ENCODE measurements around the gene AIFM2. TPM values are rescaled to one million over a fixed set of nuclear protein-coding genes. Genes with fewer than 3 reads are reported as not detected.
"Not testable (repeated sequence)": the region's sequence is repeated elsewhere in the genome, so short reads cannot be mapped to it uniquely, and the experiment has no call there.

AIFM2 gene
- total and polyA plus RNA-seq, 3 donors from 2014 or later: 7.1 to 9.7 (median 7.1) TPM

DNA sequence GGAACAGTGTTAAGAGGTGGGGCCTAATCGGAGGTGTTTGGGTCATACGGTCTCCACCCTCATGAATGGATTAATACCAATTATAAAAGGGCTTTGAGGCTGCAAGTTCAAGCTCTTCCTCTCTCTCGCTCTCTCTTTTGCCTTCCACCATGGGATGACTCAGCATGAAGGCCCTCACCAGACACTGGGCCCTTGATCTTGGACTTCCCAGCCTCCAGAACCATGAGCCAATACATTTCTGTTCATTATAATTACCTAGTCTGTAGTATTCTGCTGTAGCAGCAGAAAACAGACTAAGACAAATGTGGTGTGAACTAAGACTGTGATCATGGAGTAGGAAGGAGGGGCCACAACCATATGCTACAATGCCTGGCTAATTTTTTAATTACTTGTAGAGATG lies 7.7 kb downstream of the AIFM2 start:
- H3K27me3 ChIP-seq: no peaks in the 10 kb centered on the region
- DNase-seq: no peak
- no peak overlapping the region for H3K4me3 ChIP-seq
- H3K9me3 ChIP-seq: no peaks in the 10 kb centered on the region
- H3K36me3 ChIP-seq (ENCODE audit: low read depth, missing control alignments): no peaks in the 10 kb centered on the region
- no peak for TF ChIP-seq POLR2A (IDR thresholded peaks at IDR 0.05)
- 92 to 94% methylated on average over 3 of the region's 3 CpGs for WGBS, 2 donors
- intact Hi-C loops (cut with DNase I; ENCODE audit: low total_unique reads): no loop called here
- H3K4me1 ChIP-seq: no peaks in the 10 kb centered on the region
- no peak overlapping the region for H3K27ac ChIP-seq

DNA sequence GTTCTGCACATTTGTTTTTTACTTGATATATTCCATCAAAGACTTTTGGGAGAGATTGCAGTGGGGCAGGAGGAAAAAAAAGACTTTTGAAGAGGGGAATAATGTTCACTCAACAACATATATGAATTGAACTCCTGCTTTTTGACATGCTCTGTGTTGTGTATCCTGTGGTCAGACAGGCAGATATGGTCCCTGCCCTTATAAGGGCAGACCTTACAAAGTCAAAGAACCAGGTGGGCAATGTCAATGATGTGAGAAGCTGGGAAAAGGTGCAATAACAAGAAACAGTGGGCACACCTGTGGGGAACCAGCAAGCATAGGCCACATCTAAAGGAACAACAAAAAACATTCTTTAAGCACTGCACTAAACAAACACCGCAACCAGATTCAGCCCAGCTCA lies 8.2 kb downstream of the AIFM2 start:
- Histone ChIP-seq H3K9me3 (no peaks in the 10 kb centered on the region), H3K4me1 (no peaks in the 10 kb centered on the region), H3K36me3 (ENCODE audit: low read depth, missing control alignments) (no peaks in the 10 kb centered on the region), H3K4me3 (no peak overlapping the region), H3K27ac (no peak overlapping the region), H3K27me3 (no peaks in the 10 kb centered on the region)
- TF ChIP-seq, protein P1, sequence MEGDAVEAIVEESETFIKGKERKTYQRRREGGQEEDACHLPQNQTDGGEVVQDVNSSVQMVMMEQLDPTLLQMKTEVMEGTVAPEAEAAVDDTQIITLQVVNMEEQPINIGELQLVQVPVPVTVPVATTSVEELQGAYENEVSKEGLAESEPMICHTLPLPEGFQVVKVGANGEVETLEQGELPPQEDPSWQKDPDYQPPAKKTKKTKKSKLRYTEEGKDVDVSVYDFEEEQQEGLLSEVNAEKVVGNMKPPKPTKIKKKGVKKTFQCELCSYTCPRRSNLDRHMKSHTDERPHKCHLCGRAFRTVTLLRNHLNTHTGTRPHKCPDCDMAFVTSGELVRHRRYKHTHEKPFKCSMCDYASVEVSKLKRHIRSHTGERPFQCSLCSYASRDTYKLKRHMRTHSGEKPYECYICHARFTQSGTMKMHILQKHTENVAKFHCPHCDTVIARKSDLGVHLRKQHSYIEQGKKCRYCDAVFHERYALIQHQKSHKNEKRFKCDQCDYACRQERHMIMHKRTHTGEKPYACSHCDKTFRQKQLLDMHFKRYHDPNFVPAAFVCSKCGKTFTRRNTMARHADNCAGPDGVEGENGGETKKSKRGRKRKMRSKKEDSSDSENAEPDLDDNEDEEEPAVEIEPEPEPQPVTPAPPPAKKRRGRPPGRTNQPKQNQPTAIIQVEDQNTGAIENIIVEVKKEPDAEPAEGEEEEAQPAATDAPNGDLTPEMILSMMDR (IDR thresholded peaks at IDR 0.05): no peak
- TF ChIP-seq POLR2A (IDR thresholded peaks at IDR 0.05): no peak
- DNase-seq: no peak
- intact Hi-C loops (cut with DNase I; ENCODE audit: low total_unique reads): no loop called here
- WGBS, 2 donors: 100% methylated on average over 1 of the region's 1 CpG

GRCh38 chr10:70123817-70124216 lies 8.8 kb downstream of the AIFM2 start:
- H3K9me3 ChIP-seq: no peaks in the 10 kb centered on the region
- TF ChIP-seq POLR2A (IDR thresholded peaks at IDR 0.05): no peak
- TF ChIP-seq, protein P1 (IDR thresholded peaks at IDR 0.05): no peak
- H3K27ac ChIP-seq: no peak overlapping the region
- intact Hi-C loops (cut with DNase I; ENCODE audit: low total_unique reads): no loop called here
- H3K36me3 ChIP-seq (ENCODE audit: low read depth, missing control alignments): no peaks in the 10 kb centered on the region
- H3K4me1 ChIP-seq: no peaks in the 10 kb centered on the region
- 89 to 92% methylated on average over 5 to 10 of the region's 10 CpGs for WGBS, 2 donors
- no peaks in the 10 kb centered on the region for H3K27me3 ChIP-seq
- no peak overlapping the region for H3K4me3 ChIP-seq
- no peak for DNase-seq

DNA sequence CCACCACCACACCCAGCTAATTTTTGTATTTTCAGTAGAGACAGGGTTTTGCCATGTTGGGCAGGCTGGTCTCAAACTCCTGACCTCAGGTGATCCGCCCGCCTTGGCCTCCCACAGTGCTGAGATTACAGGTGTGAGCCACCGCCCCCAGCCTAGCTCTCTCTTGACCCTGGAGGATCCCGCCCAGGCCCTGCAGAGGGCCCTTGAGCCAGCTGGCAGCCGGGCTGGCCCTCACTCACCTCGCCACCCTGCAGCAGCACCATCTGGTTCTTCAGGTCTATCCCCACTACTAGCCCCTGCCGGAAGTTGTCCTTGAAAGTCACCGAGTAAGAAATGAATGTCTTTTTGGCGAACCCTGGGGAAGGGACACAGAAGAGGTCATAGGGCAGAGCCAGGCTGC lies 9.5 kb downstream of the AIFM2 start:
- H3K9me3 ChIP-seq; H3K27me3 ChIP-seq; DNase-seq; H3K4me1 ChIP-seq; H3K27ac ChIP-seq; H3K4me3 ChIP-seq; intact Hi-C loops (cut with DNase I; ENCODE audit: low total_unique reads); H3K36me3 ChIP-seq (ENCODE audit: low read depth, missing control alignments): not testable (repeated sequence)
- 93 to 98% methylated on average over 6 to 9 of the region's 9 CpGs for WGBS, 2 donors

GRCh38 chr10:70122742-70123141 lies 9.9 kb downstream of the AIFM2 start:
- H3K27ac ChIP-seq: no peak overlapping the region
- intact Hi-C loops (cut with DNase I; ENCODE audit: low total_unique reads): no loop called here
- no peak for TF ChIP-seq POLR2A (IDR thresholded peaks at IDR 0.05)
- TF ChIP-seq, protein P1 (IDR thresholded peaks at IDR 0.05): no peak
- H3K4me1 ChIP-seq: no peaks in the 10 kb centered on the region
- no peak overlapping the region for H3K4me3 ChIP-seq
- H3K27me3 ChIP-seq: no peaks in the 10 kb centered on the region
- H3K9me3 ChIP-seq: no peaks in the 10 kb centered on the region
- no peaks in the 10 kb centered on the region for H3K36me3 ChIP-seq (ENCODE audit: low read depth, missing control alignments)
- DNase-seq: no peak
- WGBS, 2 donors: 92 to 93% methylated on average over 5 of the region's 5 CpGs

DNA sequence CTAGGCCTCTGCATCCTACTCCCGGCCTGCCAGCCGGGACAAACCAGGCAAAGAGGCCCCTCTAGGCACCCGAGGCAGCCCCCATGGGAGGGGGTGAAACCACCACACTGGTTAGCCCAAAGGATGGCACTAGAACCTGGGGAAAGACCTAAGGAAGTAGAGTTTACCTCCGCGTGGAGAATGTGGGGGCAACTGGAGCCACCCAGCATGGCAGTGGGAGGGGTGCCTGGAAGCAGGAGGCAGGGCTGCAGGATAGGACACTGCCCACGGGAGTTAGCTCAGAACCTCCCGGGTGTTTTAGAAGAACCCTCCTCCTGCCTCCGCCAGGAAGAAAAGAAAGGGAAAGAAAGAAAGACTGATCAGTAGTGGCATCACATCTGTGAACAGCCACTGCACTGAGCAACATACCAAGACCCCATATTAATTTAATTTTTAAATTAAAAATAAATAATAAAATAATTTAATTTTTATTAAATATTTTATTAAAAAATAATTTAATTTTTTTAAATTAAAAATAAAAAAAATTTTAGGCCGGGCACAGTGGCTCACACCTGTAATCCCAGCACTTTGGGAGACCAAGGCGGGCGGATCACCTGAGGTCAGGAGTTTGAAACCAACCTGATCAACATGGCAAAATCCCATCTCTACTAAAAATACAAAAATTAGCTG lies 11.2 kb downstream of the AIFM2 start:
- Histone ChIP-seq H3K36me3 (ENCODE audit: low read depth, missing control alignments) (no peaks in the 10 kb centered on the region), H3K4me1 (no peaks in the 10 kb centered on the region), H3K9me3 (no peaks in the 10 kb centered on the region), H3K27ac (no peak overlapping the region), H3K27me3 (no peaks in the 10 kb centered on the region), H3K4me3 (no peak overlapping the region)
- 89 to 92% methylated on average over 11 of the region's 11 CpGs for WGBS, 2 donors
- TF ChIP-seq, protein P1 (IDR thresholded peaks at IDR 0.05): no peak
- no peak for DNase-seq
- intact Hi-C loops (cut with DNase I; ENCODE audit: low total_unique reads): no loop called here

Measured in testis (tissue), 3 donors.